ENCODE measurements around the gene GSX2. TPM values are rescaled to one million over a fixed set of nuclear protein-coding genes. Genes with fewer than 3 reads are reported as not detected.

GSX2 gene
- total and polyA plus RNA-seq, 2 of the 8 experiments (the other 6 are each of a cell fraction or from before 2014, with no cell fraction given), result not detected

DNA sequence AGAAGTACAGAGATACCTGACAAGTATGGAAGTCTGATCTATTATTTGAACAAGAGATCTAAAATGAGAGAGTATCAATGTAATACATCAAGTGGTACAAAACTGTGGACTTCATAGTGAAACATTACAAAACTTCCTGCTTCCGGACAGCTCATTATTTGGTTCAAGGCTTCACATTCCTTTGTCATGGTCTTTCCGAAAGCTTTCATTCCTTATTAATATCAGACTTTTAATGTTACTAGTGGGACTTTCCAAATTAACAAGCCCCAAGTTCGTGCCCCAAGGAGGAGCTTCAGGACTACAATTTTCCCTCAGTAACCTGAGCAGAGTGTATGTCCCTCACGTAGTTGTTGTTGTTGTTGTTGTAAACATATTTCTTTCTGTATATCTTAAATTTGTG is 36.7 kb upstream of the GSX2 start:
- H2BK5ac ChIP-seq (ENCODE audit: low read depth, low read length), result no peak overlapping the region
- no peak overlapping the region for H2BK20ac ChIP-seq (ENCODE audit: low read length)
- no peaks in the 10 kb centered on the region for H3K9me3 ChIP-seq (ENCODE audit: insufficient read depth in 2 of 2, low read depth in 1 of 2, low read length in 1 of 2)
- H3K56ac ChIP-seq (replicated peaks; ENCODE audit: insufficient read length, low read depth, low read length), result no peak overlapping the region
- 43% methylated on average over 4 of the region's 4 CpGs; no CpG with 5 or more reads in 1 of the 2 experiments for WGBS, 2 experiments (ENCODE audit: extremely low coverage in 1 of 2, insufficient coverage in 1 of 2, insufficient read length in 1 of 2, insufficient replicate concordance in 2 of 2, low coverage in 1 of 2, low lambda C conversion rate in 2 of 2, missing lambda C conversion rate in 1 of 2)
- H3K9ac ChIP-seq (replicated peaks in 1 of 4; ENCODE audit: extremely low read depth in 1 of 4, low read depth in 3 of 4, low read length in 3 of 4), result no peak overlapping the region; a peak in 3 of 7 replicates
- H4K8ac ChIP-seq (ENCODE audit: extremely low read depth, insufficient read depth, low read length), result no peak overlapping the region
- H4K20me1 ChIP-seq (replicated peaks in 1 of 2; ENCODE audit: control insufficient read depth in 1 of 2, insufficient read depth in 2 of 2, low read length in 2 of 2), result no peaks in the 10 kb centered on the region
- H3K4me2 ChIP-seq (ENCODE audit: insufficient read depth in 1 of 2, low read depth in 2 of 2, low read length in 2 of 2), result peak overlapping the region; percentile 85 to 96
- peaks cover 3% of the 10 kb centered on the region for H3K23me2 ChIP-seq (ENCODE audit: low read depth, low read length)
- no peak overlapping the region for H2BK12ac ChIP-seq (ENCODE audit: low read depth, low read length)
- peaks cover 0 to 12% (median 3%) of the 10 kb centered on the region in 4 experiments; a peak in 2 of 7 replicates for H3K4me1 ChIP-seq (replicated peaks in 1 of 4; ENCODE audit: control insufficient read depth in 3 of 4, insufficient read depth in 4 of 4, low read length in 3 of 4)
- peak overlapping the region; percentile 85 to 97 (median 91) for H3K4me3 ChIP-seq (ENCODE audit: extremely low read depth in 1 of 4, insufficient read depth in 2 of 4, low read depth in 3 of 4, low read length in 4 of 4)
- no peak overlapping the region for H2AFZ ChIP-seq (ENCODE audit: low read length)
- ChIA-PET POLR2A (ENCODE audit: partially characterized antibody) (interaction anchor here (0.9 kb wide), 1 partner anchor 8 kb away, joined by 3 read pairs; no protein-coding TSS in a partner anchor), CTCF (ENCODE audit: partially characterized antibody) (interaction anchor here (0.5 to 3.0 kb wide), 3 partner anchors 40 to 155 kb away, joined by 3 to 17 read pairs (median 5); no protein-coding TSS in a partner anchor)
- no peak for FAIRE-seq
- no peak overlapping the region for H3K14ac ChIP-seq (ENCODE audit: insufficient read length)
- no peak overlapping the region for H2BK15ac ChIP-seq (ENCODE audit: low read length)
- H4K5ac ChIP-seq (ENCODE audit: insufficient read length, low read depth, low read length), result no peak overlapping the region
- no peak for DNase-seq (ENCODE audit: low read depth in 1 of 2, low spot score in 2 of 2)
- H2BK120ac ChIP-seq (replicated peaks; ENCODE audit: low read depth, low read length), result no peak overlapping the region
- no peaks in the 10 kb centered on the region; a peak in 1 of 7 replicates for H3K27me3 ChIP-seq (replicated peaks in 1 of 4; ENCODE audit: control insufficient read depth in 3 of 4, extremely low read depth in 1 of 4, insufficient read depth in 3 of 4, low read length in 3 of 4)
- no peak overlapping the region for H3K4ac ChIP-seq (replicated peaks; ENCODE audit: insufficient read length, low read depth, low read length)
- H3K23ac ChIP-seq (ENCODE audit: insufficient read length), result no peak overlapping the region
- no peaks in the 10 kb centered on the region for H3K36me3 ChIP-seq (ENCODE audit: control insufficient read depth in 2 of 4, insufficient read depth in 4 of 4, low read length in 3 of 4)
- peaks cover 0 to 52% of the 10 kb centered on the region in 2 experiments; a peak in 2 of 4 replicates for H3K79me2 ChIP-seq (ENCODE audit: control insufficient read depth in 1 of 2, insufficient read depth in 2 of 2, low read length in 2 of 2)
- H3K18ac ChIP-seq (ENCODE audit: extremely low read depth, low read length), result no peak overlapping the region
- no peak overlapping the region for H3K27ac ChIP-seq (ENCODE audit: low read depth, low read length)
- no peak overlapping the region for H4K91ac ChIP-seq (replicated peaks; ENCODE audit: insufficient read length, low read length)
- H3K79me1 ChIP-seq (ENCODE audit: low read depth, low read length), result no peaks in the 10 kb centered on the region; the same call in 1 of the 2 replicates
- H2AK5ac ChIP-seq (ENCODE audit: low read depth, low read length), result no peak overlapping the region
- TF ChIP-seq, protein P1, sequence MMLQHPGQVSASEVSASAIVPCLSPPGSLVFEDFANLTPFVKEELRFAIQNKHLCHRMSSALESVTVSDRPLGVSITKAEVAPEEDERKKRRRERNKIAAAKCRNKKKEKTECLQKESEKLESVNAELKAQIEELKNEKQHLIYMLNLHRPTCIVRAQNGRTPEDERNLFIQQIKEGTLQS (IDR thresholded peaks at IDR 0.05; ENCODE audit: insufficient read depth, low read depth, low read length), result no peak
- no peak for TF ChIP-seq TAF1 (IDR thresholded peaks at IDR 0.05; ENCODE audit: low read depth, low read length)
- no peak for TF ChIP-seq JUND (IDR thresholded peaks at IDR 0.05; ENCODE audit: low read length)
- no peak for TF ChIP-seq SIX5 (IDR thresholded peaks at IDR 0.05; ENCODE audit: low read depth, low read length)
- TF ChIP-seq, protein P2, sequence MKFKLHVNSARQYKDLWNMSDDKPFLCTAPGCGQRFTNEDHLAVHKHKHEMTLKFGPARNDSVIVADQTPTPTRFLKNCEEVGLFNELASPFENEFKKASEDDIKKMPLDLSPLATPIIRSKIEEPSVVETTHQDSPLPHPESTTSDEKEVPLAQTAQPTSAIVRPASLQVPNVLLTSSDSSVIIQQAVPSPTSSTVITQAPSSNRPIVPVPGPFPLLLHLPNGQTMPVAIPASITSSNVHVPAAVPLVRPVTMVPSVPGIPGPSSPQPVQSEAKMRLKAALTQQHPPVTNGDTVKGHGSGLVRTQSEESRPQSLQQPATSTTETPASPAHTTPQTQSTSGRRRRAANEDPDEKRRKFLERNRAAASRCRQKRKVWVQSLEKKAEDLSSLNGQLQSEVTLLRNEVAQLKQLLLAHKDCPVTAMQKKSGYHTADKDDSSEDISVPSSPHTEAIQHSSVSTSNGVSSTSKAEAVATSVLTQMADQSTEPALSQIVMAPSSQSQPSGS (IDR thresholded peaks at IDR 0.05; ENCODE audit: low read length), result no peak
- TF ChIP-seq, protein P3, sequence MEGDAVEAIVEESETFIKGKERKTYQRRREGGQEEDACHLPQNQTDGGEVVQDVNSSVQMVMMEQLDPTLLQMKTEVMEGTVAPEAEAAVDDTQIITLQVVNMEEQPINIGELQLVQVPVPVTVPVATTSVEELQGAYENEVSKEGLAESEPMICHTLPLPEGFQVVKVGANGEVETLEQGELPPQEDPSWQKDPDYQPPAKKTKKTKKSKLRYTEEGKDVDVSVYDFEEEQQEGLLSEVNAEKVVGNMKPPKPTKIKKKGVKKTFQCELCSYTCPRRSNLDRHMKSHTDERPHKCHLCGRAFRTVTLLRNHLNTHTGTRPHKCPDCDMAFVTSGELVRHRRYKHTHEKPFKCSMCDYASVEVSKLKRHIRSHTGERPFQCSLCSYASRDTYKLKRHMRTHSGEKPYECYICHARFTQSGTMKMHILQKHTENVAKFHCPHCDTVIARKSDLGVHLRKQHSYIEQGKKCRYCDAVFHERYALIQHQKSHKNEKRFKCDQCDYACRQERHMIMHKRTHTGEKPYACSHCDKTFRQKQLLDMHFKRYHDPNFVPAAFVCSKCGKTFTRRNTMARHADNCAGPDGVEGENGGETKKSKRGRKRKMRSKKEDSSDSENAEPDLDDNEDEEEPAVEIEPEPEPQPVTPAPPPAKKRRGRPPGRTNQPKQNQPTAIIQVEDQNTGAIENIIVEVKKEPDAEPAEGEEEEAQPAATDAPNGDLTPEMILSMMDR (IDR thresholded peaks at IDR 0.05; ENCODE audit: control extremely low read depth in 1 of 3, insufficient read depth in 1 of 3, low read depth in 1 of 3, low read length in 3 of 3), result no peak
- no peak for TF ChIP-seq SP1 (IDR thresholded peaks at IDR 0.05; ENCODE audit: low read depth, low read length)
- TF ChIP-seq NANOG (IDR thresholded peaks at IDR 0.05; ENCODE audit: insufficient read depth, low read depth, low read length, poor library complexity, severe bottlenecking), result no peak
- TF ChIP-seq ZNF274 (IDR thresholded peaks at IDR 0.05; ENCODE audit: borderline replicate concordance, extremely low read depth, low read length), result no peak

All from H1 (cell line).